ENCODE results near the gene ABCC6. TPM values are rescaled to one million over a fixed set of nuclear protein-coding genes. Genes with fewer than 3 reads are reported as not detected.

ABCC6 gene
- total RNA-seq, 1 experiment from 2014 or later, result 2.9 TPM

GRCh38 chr16:16140537-16140936 lies 82.8 kb downstream of the ABCC6 start:
- Histone ChIP-seq H3K36me3 (ENCODE audit: control insufficient read depth, insufficient read depth, low read length) (peaks cover 50% of the 10 kb centered on the region), H3K4me1 (ENCODE audit: control insufficient read depth, insufficient read depth, low read length) (no peaks in the 10 kb centered on the region), H3K9me3 (ENCODE audit: control insufficient read depth, insufficient read depth, low read depth, low read length) (no peaks in the 10 kb centered on the region), H3K4me3 (ENCODE audit: low read depth in 2 of 2, low read length in 2 of 2) (no peak overlapping the region), H3K27me3 (ENCODE audit: control insufficient read depth, insufficient read depth, low read length) (no peaks in the 10 kb centered on the region), H3K27ac (ENCODE audit: low read length) (no peak overlapping the region)
- ChIA-PET CTCF (no interaction called here), POLR2A (no interaction called here)
- DNase-seq (ENCODE audit: low read depth, low spot score), result no peak
- no peak for ATAC-seq
- intact Hi-C loops (cut with micrococcal nuclease; ENCODE audit: unreplicated experiment) (no loop called here), in situ Hi-C loops (cut with HindIII; ENCODE audit: low pct_unique_long_range_greater_than_20kb, low sequenced_read_pairs) (no loop called here)
- BruUV-seq (replicated peaks), result no TSS peak
- TF ChIP-seq TCF7L2 (IDR thresholded peaks at IDR 0.05; ENCODE audit: low read depth, low read length) (no peak), SIN3A (IDR thresholded peaks at IDR 0.05; ENCODE audit: borderline replicate concordance, insufficient read depth, low read depth, low read length) (no peak), REST (IDR thresholded peaks at IDR 0.05; ENCODE audit: insufficient read depth in 1 of 2, low read depth in 2 of 2, low read length in 1 of 2) (no peak), POLR2AphosphoS5 (IDR thresholded peaks at IDR 0.05; ENCODE audit: low read depth, low read length) (no peak)
- TF ChIP-seq, protein P1, sequence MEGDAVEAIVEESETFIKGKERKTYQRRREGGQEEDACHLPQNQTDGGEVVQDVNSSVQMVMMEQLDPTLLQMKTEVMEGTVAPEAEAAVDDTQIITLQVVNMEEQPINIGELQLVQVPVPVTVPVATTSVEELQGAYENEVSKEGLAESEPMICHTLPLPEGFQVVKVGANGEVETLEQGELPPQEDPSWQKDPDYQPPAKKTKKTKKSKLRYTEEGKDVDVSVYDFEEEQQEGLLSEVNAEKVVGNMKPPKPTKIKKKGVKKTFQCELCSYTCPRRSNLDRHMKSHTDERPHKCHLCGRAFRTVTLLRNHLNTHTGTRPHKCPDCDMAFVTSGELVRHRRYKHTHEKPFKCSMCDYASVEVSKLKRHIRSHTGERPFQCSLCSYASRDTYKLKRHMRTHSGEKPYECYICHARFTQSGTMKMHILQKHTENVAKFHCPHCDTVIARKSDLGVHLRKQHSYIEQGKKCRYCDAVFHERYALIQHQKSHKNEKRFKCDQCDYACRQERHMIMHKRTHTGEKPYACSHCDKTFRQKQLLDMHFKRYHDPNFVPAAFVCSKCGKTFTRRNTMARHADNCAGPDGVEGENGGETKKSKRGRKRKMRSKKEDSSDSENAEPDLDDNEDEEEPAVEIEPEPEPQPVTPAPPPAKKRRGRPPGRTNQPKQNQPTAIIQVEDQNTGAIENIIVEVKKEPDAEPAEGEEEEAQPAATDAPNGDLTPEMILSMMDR (IDR thresholded peaks at IDR 0.05), result no peak

- H3K4me1 ChIP-seq (ENCODE audit: control insufficient read depth, insufficient read depth, low read length), result no peaks in the 10 kb centered on the region
- in situ Hi-C loops (cut with HindIII; ENCODE audit: low pct_unique_long_range_greater_than_20kb, low sequenced_read_pairs) (no loop called here), intact Hi-C loops (cut with micrococcal nuclease; ENCODE audit: unreplicated experiment) (no loop called here)
- TF ChIP-seq TCF7L2 (IDR thresholded peaks at IDR 0.05; ENCODE audit: low read depth, low read length), result no peak
- no peak for TF ChIP-seq REST (IDR thresholded peaks at IDR 0.05; ENCODE audit: insufficient read depth in 1 of 2, low read depth in 2 of 2, low read length in 1 of 2)
- TF ChIP-seq, protein P1 (IDR thresholded peaks at IDR 0.05), result no peak
- TF ChIP-seq SIN3A (IDR thresholded peaks at IDR 0.05; ENCODE audit: borderline replicate concordance, insufficient read depth, low read depth, low read length), result no peak
- TF ChIP-seq POLR2AphosphoS5 (IDR thresholded peaks at IDR 0.05; ENCODE audit: low read depth, low read length), result no peak
- no peak overlapping the region for H3K4me3 ChIP-seq (ENCODE audit: low read depth in 2 of 2, low read length in 2 of 2)
- H3K36me3 ChIP-seq (ENCODE audit: control insufficient read depth, insufficient read depth, low read length), result peaks cover 56% of the 10 kb centered on the region
- H3K27ac ChIP-seq (ENCODE audit: low read length), result no peak overlapping the region
- ChIA-PET CTCF (no interaction called here), POLR2A (no interaction called here)
- H3K27me3 ChIP-seq (ENCODE audit: control insufficient read depth, insufficient read depth, low read length), result no peaks in the 10 kb centered on the region
- no TSS peak for BruUV-seq (replicated peaks)
- ATAC-seq, result no peak
- no peak for DNase-seq (ENCODE audit: low read depth, low spot score)
- no peaks in the 10 kb centered on the region for H3K9me3 ChIP-seq (ENCODE audit: control insufficient read depth, insufficient read depth, low read depth, low read length)
Observed at GRCh38 chr16:16139806-16140205, 83.5 kb downstream of the ABCC6 start.
